Hematopoietic multipotent progenitor cell treated with erythropoietin and hydrocortisone succinate and interleukin-3 and kit ligand, for 8 days (in vitro differentiated cells): ENCODE data around the gene PRKN.
"Not testable (repeated sequence)": the region's sequence is repeated elsewhere in the genome, so short reads cannot be mapped to it uniquely, and the experiment has no call there.

Experiments used
- DNase-seq: peaks from one replicate; pipeline ENCODE4 v3.0.0-alpha.2; 2015

PRKN gene

GRCh38 chr6:161315246-161315917 is 1412.2 kb downstream of the PRKN start:
- not testable (repeated sequence) for DNase-seq

DNA sequence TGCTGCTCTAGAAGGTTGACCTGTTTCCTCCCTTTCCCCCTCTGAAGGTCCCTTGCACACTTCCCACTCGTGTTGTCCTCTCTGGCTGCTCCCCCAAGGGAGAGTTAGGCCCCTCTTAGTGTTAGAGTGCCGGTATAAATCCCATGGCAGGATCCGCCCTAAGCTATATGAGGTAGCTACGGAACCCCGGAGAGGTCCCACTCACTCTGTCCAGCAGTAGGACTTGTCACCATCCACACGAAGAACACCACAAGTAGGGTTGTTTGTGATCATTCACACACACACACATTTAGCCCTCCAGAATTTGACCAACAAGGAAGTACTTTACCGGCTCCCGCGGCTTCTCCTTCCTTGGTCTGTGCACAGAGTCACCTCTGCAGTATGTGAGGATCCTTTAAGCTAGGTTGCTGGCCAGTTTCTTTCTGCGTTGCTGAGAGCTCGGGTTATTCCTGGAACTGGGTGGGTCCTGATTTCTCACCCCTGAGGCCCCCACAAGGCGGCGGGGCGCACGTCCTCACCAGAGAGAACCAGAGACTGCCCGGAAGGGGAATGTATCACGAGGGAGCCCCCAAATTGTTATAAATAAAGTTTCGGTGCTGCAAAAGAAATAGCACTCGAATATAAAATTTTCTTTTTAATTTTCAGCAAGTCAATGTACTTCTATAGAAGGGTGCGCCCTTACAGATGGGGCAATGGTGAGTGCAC is 1412.9 kb downstream of the PRKN start:
- not testable (repeated sequence) for DNase-seq

- DNase-seq: no peak
Observed at GRCh38 chr6:161313940-161314509, 1413.5 kb downstream of the PRKN start.

DNA sequence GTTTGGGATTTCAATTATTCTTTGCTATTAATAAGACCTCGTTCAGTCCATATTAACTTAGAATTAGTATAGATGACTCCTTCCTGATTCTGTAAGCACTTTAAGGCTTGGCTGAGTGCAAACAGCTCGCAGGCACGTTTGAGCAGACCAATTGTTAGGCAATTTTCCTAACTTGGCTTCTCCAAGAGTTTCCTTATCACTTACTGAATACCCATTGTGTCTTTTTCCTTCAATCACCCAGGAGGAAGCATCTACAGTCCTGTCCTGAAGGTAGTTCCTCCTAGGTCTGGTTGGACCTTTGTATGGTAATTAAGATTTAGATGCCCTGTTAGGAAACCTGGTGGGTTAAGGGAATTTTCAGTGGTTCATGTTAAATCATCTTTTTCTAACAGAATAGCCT is 1414.1 kb downstream of the PRKN start:
- DNase-seq: not testable (repeated sequence)

DNA sequence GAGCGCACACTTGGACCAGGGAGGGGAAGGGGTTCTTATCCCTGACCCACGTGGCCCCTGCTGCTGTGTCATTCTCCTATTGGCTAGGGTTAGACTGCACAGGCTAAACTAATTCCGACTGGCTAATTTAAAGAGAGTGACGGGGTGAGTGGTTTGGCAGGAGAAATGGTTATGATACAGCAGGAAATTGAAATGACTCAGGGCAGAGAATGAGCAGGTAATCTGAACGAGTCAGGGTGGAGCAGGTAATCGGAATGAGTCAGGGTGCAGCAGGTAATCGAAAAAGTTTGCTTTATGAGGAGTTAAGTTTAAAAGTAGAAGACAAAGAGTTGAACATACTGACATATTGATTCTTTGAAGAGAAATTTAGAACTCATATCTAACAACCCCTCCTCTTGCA is 1417.8 kb downstream of the PRKN start:
- not testable (repeated sequence) for DNase-seq

DNA sequence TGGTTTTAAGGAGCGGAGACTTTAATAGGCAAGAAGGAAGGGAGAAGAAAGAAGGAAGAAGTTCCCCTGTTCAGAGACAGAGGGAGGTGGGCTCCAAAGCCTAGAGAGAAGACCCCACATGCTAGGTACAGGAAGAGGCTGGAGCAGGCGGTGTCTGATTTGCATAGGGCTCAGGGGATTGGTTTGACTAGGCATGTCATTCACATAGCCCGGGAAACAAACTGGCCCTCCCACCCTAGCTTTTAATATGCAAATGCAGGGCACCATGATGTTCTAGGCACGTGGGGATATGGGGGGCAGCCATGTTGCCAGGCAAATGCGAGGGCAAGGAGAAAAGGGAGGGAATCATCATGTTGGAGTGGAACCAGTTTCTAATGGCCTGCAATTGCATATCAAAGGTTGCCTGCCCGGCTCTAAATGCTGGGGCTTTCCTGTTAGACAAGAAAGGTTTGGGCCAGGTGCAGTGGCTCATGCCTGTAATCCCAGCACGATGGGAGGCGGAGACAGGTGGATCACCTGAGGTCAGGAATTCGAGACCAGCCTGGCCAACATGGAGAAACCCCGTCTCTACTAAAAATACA is 1419.4 kb downstream of the PRKN start:
- no peak for DNase-seq

DNA sequence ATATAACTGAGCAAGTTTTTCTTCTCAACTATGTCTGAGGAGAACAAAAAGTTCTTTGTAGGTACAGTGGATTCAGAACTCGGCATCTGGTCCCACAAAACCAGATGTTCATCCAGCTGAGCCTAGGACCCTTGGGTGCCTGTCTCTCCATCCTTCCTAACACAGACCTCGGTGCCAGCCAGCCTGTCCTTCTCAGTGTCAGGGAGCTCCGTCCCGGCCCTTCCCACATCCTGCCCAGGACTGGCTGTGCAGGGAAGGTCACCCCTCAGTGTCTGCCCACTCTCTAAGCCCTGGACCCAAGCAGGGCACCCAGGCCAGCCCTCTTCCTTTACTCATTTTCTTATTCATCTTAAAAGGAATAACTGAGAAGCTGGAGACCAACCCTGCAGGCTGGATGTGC is 1421.7 kb downstream of the PRKN start:
- no peak for DNase-seq

DNA sequence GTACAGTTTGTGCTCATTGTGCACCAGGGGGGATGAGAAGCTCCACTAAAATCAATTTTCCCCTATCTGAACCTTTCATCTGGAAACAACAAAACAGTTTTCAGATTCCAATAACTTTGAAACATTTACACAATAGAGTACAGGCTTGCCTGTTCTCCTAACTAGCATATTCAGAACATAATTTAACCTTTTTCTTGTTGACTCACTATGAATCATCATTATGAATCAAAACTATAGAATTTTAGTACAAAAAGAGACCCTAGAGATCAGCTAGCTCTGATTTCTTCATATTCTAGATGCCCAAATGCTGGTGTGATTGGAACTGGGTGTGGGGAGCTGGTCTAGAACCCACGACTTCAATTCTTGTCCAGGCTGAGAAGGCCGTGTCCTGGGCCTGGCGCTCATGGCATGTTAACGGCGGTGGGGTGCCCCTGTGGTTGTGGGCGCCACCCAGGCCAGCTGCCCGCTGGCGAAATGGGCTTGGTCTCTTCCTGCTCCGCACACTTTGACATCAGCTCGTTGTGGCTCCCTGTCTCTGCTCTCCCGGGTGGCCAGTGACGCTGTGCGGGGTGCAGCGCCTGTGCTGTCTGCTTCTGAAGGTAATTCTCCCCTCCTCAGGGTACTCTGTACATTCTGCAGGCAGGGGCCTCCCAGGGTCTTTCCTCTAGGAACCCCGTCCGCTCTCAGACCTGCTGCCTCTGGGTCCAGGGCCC is 1423.8 kb downstream of the PRKN start:
- no peak for DNase-seq

DNA sequence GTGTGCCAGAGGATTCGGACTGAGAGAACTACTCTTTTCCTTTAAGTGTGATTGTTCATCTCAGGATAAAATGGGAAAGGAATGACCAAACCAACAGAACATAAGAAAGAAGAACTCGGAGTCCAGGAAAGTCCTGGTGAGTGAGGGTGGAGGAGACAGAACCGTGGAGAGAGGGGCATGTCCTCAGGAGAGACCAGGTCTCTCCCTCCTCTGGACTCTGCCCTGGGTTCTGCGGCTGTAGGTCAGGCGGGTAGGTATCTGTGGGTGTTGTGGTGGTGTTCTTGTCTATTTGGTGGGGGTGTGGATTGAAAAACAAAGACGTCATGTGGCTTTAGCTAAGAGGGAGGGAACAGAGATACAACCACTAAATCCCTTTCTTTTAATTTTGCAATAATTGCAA is 1424.6 kb downstream of the PRKN start:
- no peak for DNase-seq

DNA sequence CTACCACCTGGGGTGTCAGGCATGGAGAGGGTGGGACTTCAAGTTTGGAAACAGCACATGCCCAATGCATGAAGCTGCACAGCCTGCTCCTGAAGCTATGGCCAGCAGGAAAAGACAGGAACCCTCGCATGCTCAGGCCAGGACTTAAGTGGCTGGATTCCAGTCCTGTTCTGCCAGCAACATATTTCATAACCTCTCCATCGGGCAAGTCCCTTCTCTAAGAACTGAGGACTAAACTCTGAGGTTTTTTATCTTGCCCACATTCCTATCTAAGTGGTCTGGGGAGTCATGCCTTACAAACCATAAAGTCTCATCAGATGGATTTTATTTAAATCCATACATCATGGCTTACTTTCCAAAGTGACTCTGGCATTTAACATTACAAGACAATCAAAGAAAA is 1426.2 kb downstream of the PRKN start:
- peak; percentile 17 for DNase-seq

GRCh38 chr6:161300823-161301222 is 1426.7 kb downstream of the PRKN start:
- no peak for DNase-seq

DNA sequence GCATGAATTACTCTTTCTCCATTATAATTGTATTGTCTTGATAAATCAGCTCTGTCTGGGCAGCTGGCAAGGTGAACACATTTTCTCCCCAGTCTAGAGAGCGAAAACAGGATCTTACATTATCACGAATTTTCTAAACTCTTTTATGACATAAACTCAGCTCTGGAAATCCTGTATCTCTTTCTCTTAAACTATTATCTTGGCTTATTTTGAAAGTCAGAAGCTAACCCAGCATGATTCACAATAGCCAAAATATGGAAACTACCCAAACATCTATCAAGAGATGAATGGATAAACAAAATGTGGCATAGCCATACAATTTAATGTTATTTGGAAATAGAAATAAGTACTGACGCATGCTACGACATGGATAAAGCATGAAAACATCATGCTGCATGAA is 1427.8 kb downstream of the PRKN start:
- no peak for DNase-seq
